GM19468 (cell line): Measurements from ENCODE around the gene ARL6IP1.
"Not testable (repeated sequence)": the region's sequence is repeated elsewhere in the genome, so short reads cannot be mapped to it uniquely, and the experiment has no call there.

Experiments
- ATAC-seq: cut with Tn5 transposase; IDR thresholded peaks from one replicate; pipeline ENCODE4 v1.9.1; 2021; ENCODE audit warnings: mild to moderate bottlenecking, moderate library complexity, moderate number of reproducible peaks; ENCODE audit not compliant: unreplicated experiment; ENCODE audit errors: extremely low read depth

Gene ARL6IP1

DNA sequence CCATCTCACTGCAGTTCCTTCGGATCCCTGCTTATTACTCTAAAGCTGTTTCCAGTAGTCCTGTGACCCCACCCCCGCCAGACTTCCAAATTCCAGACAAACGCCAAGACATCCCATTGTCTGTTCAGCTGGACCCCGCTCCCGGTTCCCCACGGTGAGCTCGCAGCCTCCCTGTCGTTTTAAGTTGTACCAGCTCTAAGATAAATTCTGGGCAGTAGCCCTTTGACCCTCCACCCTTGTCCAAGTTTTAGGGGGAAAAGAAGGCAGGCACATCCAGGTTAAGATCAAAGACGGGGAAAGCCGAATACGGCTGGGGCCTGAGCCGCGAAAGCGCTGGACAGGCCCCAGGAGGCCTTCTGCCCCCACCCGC lies 589 bp downstream of the ARL6IP1 start:
- ATAC-seq, result no peak

DNA sequence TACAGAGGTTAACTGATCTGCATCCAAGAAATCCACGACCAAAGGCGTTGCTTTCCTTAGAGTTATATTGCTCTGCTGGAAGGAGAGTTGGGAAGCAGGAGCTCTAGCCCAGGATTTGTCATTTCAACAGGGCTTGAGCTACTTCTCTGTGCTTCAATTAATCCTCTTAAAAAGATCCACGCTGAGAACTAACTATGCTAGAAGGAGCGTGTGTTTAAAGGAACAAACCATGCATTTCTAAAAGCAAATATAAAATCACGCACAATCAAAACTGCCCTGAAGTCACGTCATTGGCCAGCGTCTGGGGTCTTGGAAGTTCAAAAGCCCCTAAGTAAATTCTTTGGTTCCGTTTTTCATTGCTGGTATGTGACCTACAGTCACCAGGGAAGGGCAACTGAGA lies 1.1 kb downstream of the ARL6IP1 start:
- ATAC-seq, result no peak

DNA sequence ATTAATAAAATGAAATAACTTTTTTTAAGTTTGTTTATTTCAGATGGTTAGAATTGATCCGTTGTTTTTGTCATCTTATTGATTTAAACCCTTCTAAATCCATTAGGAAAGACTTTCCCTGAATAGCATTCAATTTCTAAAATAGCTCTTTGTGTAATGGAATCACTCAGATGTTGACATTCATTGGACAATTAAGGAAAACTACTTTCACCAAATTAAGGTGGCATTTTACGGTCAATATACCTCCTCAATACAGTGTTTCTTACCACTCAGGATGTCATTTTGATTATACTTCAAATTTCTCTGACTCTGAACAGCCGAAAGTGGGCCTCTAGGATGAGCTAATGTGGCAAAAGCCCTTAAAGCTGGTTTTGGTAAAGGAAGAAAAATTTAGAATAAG lies 1.8 kb downstream of the ARL6IP1 start:
- ATAC-seq, result no peak

DNA sequence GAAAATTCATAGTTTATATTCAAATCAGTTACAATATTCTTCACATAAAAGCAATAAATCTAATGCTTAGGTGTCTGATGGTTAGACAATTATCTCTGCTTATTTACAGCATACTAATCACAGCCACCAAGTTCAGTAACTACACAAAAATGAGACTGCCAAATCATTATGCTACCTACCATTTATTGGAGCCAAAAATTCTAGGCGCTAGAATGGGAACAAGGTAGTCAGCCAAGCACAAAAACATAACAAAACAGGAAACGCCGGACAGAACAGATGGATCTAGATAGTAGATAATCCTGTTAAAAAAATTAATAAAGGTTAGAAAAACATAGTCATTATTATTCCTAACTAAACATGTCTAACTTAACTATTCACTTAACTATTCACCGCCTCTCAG lies 3.6 kb downstream of the ARL6IP1 start:
- ATAC-seq, result no peak

DNA sequence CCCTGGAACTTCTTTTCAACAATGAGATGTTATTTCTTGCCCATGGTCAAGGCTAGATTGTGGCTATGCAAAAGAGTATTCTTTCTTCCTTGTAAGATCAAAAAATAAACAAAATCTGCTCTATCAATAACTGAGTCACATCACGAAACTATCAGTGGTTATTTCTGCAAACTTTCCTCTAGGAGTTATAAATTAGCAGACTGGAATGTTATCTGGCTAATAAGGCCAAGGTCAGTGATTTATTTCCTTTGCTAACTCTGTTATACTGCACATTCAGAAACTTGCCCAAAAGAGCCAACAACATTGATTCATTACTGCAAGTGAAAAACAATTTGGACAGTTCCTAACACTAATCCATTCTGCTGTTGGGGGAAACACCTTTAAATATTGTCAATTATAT lies 5.0 kb downstream of the ARL6IP1 start:
- ATAC-seq, result no peak

DNA sequence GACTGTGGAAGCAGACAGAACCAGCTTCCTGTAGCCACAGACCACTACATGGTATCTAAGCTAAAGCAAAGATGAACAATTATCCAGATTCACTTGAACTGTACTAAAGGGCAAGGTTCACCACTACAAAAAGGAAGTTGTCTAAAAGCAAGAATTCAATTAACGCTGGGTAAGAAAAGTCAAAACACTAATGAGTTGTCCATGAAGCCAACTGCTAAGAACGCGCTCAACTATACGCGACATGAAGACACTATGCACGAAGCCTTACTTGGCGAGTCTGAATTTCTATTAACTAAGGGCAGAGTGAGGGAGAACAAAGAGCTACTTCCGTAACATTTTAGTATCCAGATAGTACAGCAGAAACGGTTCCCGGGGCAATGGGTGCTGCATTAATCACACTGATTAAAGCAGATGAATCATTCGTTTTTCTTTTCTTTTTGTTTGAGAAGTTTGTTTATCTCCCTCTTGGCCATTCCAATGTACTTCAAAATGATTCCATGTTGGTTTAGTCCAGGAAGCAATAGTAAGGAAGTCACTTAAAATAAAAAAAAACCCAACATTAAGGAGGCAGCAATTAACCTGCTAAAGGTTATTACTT lies 8.4 kb downstream of the ARL6IP1 start:
- ATAC-seq, result no peak

DNA sequence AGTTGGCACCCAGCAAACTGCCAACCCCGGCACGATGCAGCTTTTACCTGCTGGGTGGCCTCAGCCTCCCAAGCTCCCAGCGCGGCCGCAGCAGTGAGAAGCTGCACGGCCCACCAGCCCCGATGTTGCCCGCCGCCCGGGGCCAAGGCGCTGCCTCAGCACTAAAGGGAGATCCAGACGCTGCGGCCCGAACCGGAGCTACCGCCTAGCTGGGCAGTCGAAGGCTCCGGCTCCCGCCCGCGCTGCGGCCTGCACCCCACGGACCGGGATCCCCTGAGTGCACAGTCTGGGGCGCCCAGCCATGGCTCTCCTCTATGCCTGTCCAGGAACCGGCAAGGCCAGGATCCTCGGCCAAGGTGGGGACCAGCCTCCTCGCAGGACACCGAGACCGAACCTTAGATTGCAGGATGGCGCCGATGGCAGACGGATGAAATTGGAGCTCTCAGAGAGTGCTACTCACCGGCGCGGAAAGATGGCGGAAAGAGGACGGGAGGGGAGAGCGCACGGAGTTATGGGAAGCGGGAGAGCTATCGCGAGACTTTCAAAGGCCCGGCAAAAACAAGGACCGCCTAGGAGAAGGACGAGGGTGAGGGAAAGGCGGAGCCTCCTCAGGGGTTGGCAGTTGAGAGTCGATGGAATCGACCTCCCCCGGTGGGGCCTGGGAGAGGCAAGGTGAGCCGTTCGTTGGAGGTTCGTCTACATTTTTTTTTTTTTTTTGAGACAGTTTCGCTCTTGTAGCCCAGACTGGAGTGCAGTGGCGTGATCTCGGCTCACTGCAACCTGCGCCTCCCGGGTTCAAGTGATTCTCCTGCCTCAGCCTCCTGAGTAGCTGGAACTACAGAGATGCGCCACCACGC lies 11.3 kb downstream of the ARL6IP1 start, which contains the start of gene RPS15A:
Gene RPS15A (minus strand): TSS at position 485 of the 857 bp plus-strand sequence. CDS start 1,221 bp downstream, outside the sequence.
- peak; percentile 66 for ATAC-seq

DNA sequence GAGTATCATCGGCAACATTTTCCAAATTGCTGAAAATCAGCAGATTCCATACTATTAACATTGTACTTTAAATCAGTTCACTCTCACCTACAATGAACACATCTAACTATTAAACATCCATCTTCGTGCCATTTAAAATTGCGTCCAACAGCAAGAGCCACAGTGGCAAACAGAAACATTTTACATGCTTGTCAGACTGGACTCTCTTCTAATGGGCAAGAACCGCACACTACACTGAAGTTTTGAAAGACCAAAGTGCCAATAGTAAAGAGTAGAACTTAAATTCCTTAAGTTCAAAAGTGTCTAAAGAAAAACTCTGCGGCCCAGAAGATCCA lies 11.9 kb downstream of the ARL6IP1 start:
- ATAC-seq, result no peak

DNA sequence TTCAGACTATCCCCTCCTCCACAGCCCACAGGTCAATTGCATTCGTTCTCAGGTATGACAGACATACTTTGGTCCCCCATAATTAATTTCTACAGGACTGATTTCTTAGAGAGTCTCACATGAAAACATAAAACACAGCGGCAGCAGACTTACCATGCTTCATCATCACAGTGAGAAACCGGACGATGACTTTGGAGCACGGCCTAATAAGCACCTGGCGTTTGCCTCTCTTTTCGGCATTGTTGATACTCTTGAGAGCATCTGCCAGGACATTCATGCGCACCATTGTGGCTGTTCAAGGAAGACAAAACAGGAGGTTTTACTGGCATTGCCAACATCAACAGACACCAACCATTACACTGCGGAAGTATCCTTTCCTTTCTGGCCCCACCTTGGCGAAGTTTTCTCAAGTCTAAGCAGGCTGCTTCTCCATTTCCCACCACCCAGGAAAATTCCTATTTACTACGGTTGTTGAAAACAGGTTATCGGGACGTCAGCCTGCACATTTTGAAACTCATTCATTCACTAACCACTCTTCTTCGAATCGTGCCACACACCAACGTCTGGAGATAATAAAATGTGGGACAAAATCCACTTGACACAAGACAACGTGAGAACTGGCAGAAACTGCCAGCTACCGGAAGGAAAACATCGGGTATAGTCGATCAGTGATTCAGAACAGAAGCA lies 12.4 kb downstream of the ARL6IP1 start:
- ATAC-seq, result no peak

DNA sequence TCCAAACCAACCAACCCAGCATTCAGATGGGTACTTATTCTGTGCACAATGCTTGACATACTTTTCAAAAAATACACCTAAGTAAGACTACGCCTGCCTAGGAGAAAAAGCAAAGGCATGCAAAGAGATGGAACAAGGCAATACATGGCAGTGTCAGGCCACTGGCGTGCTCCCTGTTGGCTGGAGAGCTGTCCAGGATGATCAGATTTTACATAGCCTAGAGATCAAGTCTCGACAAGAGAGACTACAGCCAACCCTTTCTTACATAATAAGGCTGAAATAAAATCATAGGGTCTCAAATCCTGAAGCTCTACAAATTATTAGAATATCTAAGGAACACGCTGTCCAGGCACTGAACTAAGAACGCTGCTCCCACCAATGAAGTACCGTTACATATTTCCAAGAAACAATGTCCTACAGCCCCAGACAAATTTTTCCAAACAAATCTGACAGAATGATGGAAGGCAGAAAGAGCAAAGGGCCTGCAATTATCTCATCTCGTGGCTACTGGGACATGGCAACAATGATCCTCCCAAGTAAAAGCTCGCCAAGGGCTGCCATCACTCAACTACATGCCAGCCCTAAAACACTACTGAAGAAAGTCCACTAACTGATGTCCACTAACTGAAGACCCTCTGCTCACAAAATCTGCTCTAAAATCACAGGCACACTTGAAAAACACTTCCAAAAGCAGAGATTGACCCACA lies 16.3 kb downstream of the ARL6IP1 start:
- no peak for ATAC-seq

DNA sequence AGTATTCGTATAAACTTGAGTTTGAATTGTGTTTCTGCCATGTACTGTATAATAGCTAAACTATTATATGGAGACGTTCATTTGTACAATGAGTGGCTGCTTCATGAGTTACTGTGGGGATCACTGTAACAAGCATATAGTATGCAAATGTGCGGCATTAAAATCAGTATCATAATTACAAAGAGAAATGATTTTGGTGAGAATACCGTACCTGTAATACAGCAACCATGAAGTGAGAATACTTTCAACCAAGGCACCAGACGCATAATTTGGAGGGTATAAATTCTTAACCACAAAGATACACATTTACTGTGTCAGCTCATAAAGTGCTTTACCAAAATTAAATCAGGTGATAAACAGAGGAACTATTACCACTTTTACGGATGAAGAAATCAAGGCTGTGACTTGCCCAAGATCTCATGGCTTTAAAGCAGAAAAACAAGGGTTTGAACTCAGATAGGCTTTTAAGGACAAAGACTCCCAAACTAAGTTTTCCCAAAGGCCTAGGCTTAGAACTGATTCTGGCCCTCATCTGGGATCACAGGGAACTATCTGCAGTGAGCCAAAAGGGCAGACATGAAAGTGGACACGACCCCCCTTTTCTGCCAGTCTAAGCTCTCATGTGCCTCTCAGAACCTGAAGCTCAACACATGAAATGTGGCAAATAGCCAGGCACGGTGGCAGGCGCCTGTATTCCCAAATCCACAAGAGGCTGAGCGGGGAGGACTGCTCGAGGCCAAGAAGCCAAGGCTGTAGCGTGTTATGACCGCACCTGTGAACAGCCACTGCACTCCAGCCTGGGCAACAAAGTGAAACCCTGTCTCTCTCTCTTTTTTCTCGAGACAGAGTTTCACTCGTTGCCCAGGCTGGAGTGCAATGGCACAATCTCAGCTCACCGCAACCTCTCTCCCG lies 17.7 kb downstream of the ARL6IP1 start:
- no peak for ATAC-seq

DNA sequence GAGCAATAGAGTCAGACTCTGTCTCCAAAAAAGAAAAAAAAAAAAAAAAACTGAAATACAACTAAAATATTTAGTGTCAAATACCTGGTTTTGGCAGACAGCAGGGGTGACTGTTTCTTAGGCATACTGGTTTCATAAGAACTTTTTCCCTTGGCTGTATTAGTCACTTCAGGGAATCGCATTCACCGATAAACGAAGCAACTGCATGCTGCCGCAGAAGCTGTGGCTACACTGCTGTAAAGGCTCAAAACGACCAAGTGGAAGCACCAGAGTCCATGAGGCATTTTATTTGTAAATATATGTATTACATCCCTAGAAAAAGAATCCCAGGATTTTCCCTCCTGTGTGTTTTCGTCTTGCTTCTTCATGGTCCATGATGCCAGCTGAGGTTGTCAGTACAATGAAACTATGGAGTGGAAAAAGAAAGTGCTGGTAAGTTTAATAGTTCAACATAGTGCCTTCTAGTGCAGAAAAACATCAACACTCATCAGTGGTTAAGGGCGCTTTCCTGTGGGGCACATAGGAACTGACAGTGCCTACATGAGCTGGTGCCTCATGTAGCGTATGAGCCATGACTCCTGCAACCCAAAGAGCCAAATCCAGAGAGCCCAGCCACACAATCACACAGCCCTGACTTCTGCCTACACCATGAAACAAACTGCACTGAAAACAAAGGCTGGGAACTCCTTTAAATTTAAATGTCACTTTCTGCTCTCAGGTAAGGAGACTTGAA lies 18.5 kb downstream of the ARL6IP1 start:
- no peak for ATAC-seq

DNA sequence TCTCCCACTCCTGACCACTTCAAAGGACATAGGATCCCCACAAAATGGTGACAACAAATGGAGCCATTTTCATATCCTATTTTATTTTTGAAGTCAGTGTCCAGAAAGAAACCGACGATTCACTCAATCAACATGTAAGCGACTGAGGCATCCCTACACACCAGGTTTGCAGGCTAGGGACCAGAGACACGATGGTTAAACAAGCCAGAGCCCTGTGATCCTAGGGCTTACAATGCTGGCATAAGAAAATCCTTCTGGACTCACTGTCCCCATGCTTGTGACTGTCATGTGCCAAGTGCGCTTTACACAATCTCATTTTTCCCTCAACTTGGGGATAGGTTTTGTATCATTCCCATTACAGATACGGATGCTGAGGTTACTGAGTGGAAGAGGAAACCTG lies 20.1 kb downstream of the ARL6IP1 start:
- ATAC-seq, result not testable (repeated sequence)

DNA sequence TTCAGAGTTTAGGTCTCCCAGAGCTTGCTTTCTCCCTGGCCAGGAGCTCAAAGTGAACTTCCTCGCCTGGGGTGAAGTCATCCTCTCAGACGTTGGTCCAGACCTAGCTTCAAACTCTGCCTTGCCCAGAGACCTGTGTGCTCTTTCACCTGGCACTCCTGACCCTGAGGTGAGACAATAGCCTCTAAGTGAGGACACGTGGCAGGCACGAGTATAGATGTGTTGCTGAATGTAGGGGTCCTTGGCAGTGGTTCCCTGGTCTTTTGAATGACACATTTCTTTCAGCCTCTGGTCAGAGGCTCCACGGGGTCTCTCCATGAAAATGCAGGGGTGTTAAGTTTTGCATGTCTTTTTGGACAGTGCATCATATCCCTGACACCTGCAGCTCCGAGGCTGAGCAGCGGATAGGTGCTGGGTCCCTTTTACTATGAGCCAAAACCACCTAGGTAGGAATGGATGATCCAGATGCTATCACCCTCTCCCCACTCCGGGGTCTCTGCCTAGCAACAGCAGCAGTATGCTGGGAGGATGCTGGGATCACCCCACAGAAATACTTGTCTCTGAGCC lies 20.8 kb downstream of the ARL6IP1 start:
- ATAC-seq, result not testable (repeated sequence)

DNA sequence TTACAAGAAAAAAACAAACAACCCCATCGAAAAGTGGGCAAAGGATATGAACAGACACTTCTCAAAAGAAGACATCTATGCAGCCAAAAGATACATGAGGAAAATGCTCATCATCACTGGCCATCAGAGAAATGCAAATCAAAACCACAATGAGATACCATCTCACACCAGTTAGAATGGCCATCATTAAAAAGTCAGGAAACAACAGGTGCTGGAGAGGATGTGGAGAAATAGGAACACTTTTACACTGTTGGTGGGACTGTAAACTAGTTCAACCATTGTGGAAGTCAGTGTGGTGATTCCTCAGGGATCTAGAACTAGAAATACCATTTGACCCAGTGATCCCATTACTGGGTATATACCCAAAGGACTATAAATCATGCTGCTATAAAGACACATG lies 23.7 kb downstream of the ARL6IP1 start:
- not testable (repeated sequence) for ATAC-seq

DNA sequence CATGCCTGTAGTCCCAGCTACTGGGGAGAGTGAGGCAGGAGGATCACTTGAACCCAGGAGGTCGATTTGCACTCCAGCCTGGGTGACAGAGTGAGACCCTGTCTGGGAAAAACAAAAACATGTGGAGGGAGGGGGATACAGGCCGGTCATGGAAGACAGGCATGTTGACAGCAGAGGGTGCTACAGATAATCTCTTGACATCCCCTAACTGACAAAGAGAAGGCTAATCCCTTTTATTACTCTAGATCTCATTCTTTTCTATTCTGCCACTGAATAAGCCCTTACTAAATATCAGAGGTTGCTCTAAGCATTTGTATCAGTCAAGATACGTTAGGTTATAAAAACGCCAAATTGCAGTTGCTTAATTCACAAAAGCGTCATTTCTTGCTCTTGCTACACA lies 25.0 kb downstream of the ARL6IP1 start:
- ATAC-seq, result not testable (repeated sequence)

DNA sequence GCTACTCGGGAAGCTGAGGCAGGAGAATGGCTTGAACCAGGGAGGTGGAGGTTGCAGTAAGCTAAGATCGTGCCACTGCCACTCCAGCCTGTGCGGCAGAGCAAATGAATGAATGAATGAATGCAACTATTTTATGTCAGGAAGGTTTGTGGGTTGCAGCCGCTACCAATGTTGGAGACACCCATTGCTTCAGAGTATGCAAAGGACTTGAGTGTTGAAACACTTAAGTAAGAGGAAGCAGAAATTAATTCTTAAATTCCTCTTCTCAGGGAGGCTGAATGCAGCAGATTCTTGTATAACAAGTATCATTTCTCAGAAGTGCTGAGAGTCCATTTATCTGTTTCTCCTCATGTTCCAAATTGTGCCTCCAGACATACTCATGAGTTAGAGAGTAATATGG lies 26.7 kb downstream of the ARL6IP1 start:
- not testable (repeated sequence) for ATAC-seq

DNA sequence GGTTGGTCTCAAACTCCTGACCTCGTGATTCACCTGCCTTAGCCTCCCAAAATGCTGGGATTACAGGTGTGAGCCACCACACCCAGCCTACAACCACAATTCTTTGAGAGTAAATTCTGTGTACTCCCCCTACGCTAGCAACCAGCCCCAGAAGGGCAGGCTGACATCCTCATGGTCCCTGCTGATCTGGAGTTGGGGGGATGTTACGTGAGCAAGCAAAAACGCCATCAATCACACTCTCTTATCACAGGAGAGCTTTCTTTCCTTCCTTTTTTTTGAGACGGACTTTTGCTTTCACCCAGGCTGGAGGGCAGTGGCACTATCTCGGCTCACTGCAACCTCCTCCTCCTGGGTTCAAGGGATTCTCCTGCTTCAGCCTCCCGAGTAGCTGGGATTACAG lies 29.2 kb downstream of the ARL6IP1 start:
- not testable (repeated sequence) for ATAC-seq
